CD4-positive, alpha-beta T cell (primary cell): ENCODE measurements around the gene SVIL. TPM values are rescaled to one million over a fixed set of nuclear protein-coding genes. Genes with fewer than 3 reads are reported as not detected.

Source experiments
- ATAC-seq: fragments of 200-7000 bp; cut with Tn5 transposase; one replicate; pipeline ENCODE4 v1.10.0; 2022; ENCODE audit warnings: mild to moderate bottlenecking; ENCODE audit not compliant: poor library complexity
- CTCF ChIA-PET: fragments of 350-600 bp; sonication (Branson Sonifier 250); formaldehyde crosslinking; loops from one replicate; lab custom pipeline; 2021; ENCODE audit warnings: antibody characterized with exemption, inconsistent platforms; lab: Charles Lee
- POLR2A ChIA-PET: fragments of 350-600 bp; sonication (Branson Sonifier 250); formaldehyde crosslinking; loops from one replicate; lab custom pipeline; 2021; ENCODE audit warnings: antibody characterized with exemption, inconsistent platforms; lab: Charles Lee
- DNase-seq, 14 experiments: peaks; one replicate each; pipeline ENCODE4 v3.0.0-alpha.2; 2013 to 2020; ENCODE audit warnings: mixed read lengths in 2 of 14
- H3K27ac ChIP-seq, 2 donors: one replicate each; pipeline versions ENCODE4 v1.5.1 to v1.7.0; 2013; ENCODE audit warnings: low read length in 2 of 2, low read depth in 1 of 2, mild to moderate bottlenecking in 1 of 2
- H3K27me3 ChIP-seq, 2 experiments: 1 replicate in 1 of 2; 2 replicates in 1 of 2; pipeline versions ENCODE4 v1.6.1 to v1.7.0; 2013; ENCODE audit warnings: low read length in 2 of 2, control low read depth in 1 of 2, mild to moderate bottlenecking in 1 of 2, moderate library complexity in 1 of 2; ENCODE audit not compliant: insufficient read depth in 2 of 2, control insufficient read depth in 1 of 2
- H3K36me3 ChIP-seq: one replicate; pipeline ENCODE4 v1.6.1; 2013; ENCODE audit warnings: low read length, control low read depth; ENCODE audit not compliant: insufficient read depth
- H3K4me1 ChIP-seq: one replicate; pipeline ENCODE4 v1.6.1; 2013; ENCODE audit warnings: low read length, control low read depth; ENCODE audit not compliant: insufficient read depth
- H3K4me3 ChIP-seq: one replicate; pipeline ENCODE4 v1.5.1; 2013; ENCODE audit warnings: mild to moderate bottlenecking, low read length, moderate library complexity
- H3K9me3 ChIP-seq, 2 experiments: 1 replicate in 1 of 2; 2 replicates in 1 of 2; pipeline versions ENCODE4 v1.6.1 to v1.7.0; 2013; ENCODE audit warnings: low read length in 2 of 2, mild to moderate bottlenecking in 2 of 2, control low read depth in 1 of 2, moderate library complexity in 1 of 2; ENCODE audit not compliant: control insufficient read depth in 1 of 2, insufficient read depth in 1 of 2
- H3K27ac Mint-ChIP-seq: one replicate; pipeline ENCODE4 v1.8.0; 2020; ENCODE audit warnings: mixed read lengths
- H3K27me3 Mint-ChIP-seq: one replicate; pipeline ENCODE4 v1.8.0; 2021; ENCODE audit warnings: mixed read lengths
- H3K36me3 Mint-ChIP-seq: one replicate; pipeline ENCODE4 v1.8.0; 2021; ENCODE audit warnings: low read depth, mixed read lengths
- H3K4me1 Mint-ChIP-seq: one replicate; pipeline ENCODE4 v1.8.0; 2021; ENCODE audit warnings: low read depth, mixed read lengths
- H3K4me3 Mint-ChIP-seq: one replicate; pipeline ENCODE4 v1.8.0; 2020; ENCODE audit warnings: mild to moderate bottlenecking, mixed read lengths
- H3K9me3 Mint-ChIP-seq: one replicate; pipeline ENCODE4 v1.8.0; 2020; ENCODE audit warnings: mixed read lengths
- intact Hi-C, 2 experiments: fragments of 100-400 bp; cut with DNase I in 1 of 2; cut with micrococcal nuclease in 1 of 2; formaldehyde crosslinking; loops; one replicate each; pipeline versions ENCODE4 v1.15.1 to v1.9.0; 2023 to 2025; cut with DNase I, micrococcal nuclease
- total RNA-seq, 174 experiments: library from RNA in 2 of 174; stranded (reverse) in 2 of 174; gene quantifications; one replicate each; pipeline ENCODE4 v1.2.3 and lab custom pipeline; 2021 to 2026
- TF ChIP-seq, protein P1 (sequence below): fragments of 200-600 bp; IDR thresholded peaks from one replicate; pipeline ENCODE4 v1.8.0; 2022; ENCODE audit warnings: antibody characterized with exemption, mild to moderate bottlenecking

The SVIL gene
- total RNA-seq, 2 experiments from 2014 or later = 38.5 to 40.3 TPM

DNA sequence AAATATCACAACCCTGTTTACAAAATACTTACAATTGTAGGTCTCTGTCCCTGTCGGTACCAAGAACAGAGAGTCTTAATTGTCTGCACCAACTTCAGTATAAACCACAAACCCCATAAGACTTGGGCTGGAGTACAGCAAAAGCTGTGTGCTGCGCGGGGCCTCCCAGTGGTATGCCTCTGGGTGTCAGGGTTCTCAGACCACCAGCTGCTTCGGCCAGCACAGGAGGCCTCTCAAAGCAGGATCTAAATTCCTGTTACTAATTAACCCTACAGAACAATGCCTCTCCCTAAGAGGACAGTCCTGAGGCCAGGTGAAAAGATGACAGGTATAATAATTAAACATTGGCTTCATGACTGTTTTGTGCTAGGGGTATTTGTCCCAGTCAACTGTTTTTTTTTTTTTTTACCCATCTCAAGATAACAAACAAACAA, 957 bp upstream of the SVIL start:
- H3K4me1 Mint-ChIP-seq = peaks cover 55% of the 10 kb centered on the region
- intact Hi-C loops = loop anchor here in 1 of 2 experiments (1.0 kb wide), 1 partner anchor 24 kb away; no protein-coding TSS in a partner anchor

DNA sequence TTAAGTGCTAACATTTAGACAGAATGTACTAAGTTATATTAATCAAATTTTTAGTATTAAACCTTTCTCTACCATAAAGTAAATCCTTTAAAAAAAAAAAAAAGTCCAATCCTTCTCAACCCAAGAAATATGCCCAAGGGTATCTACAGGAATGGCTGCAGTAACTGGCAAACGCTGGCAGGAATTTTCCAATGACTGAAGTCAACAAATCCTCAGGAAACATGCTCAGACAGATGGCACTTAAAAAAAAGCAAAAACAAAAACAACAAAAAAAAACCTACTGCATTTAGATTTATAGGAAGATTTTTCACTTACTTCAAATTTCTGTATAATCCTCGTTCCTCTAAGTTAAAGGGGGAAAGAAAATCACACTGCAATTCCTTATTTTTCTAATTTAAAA, 666 bp downstream of the SVIL start:
- Histone ChIP-seq H3K9me3 (no peaks in the 10 kb centered on the region), H3K27ac (no peak overlapping the region), H3K4me1 (peaks cover 32% of the 10 kb centered on the region), H3K36me3 (no peaks in the 10 kb centered on the region), H3K27me3 (no peaks in the 10 kb centered on the region), H3K4me3 (no peak overlapping the region)
- Mint-ChIP-seq H3K27me3 (no peaks in the 10 kb centered on the region), H3K9me3 (no peaks in the 10 kb centered on the region), H3K27ac (no peak overlapping the region), H3K36me3 (peaks cover 9% of the 10 kb centered on the region), H3K4me3 (no peak overlapping the region), H3K4me1 (peaks cover 58% of the 10 kb centered on the region)
- DNase-seq (no peak), ATAC-seq (no peak)
- intact Hi-C loops = no loop called here
- TF ChIP-seq, protein P1, sequence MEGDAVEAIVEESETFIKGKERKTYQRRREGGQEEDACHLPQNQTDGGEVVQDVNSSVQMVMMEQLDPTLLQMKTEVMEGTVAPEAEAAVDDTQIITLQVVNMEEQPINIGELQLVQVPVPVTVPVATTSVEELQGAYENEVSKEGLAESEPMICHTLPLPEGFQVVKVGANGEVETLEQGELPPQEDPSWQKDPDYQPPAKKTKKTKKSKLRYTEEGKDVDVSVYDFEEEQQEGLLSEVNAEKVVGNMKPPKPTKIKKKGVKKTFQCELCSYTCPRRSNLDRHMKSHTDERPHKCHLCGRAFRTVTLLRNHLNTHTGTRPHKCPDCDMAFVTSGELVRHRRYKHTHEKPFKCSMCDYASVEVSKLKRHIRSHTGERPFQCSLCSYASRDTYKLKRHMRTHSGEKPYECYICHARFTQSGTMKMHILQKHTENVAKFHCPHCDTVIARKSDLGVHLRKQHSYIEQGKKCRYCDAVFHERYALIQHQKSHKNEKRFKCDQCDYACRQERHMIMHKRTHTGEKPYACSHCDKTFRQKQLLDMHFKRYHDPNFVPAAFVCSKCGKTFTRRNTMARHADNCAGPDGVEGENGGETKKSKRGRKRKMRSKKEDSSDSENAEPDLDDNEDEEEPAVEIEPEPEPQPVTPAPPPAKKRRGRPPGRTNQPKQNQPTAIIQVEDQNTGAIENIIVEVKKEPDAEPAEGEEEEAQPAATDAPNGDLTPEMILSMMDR = no peak
- ChIA-PET POLR2A (no interaction called here), CTCF (interaction anchor here (0.8 to 2.3 kb wide), 2 partner anchors 26 to 102 kb away, joined by 3 to 7 read pairs; no protein-coding TSS in a partner anchor)

More for the DNA sequence above, 957 bp upstream of the SVIL start:
- peak; percentile 49 for ATAC-seq
- H3K9me3 Mint-ChIP-seq = no peaks in the 10 kb centered on the region
- no peaks in the 10 kb centered on the region for H3K9me3 ChIP-seq
- H3K27ac ChIP-seq = peak overlapping the region in 1 of 2 donors; percentile 65
- no peak overlapping the region for H3K4me3 ChIP-seq
- peak overlapping the region; percentile 78 for H3K27ac Mint-ChIP-seq
- peaks cover 13% of the 10 kb centered on the region for H3K36me3 Mint-ChIP-seq
- no peaks in the 10 kb centered on the region for H3K36me3 ChIP-seq
- H3K4me1 ChIP-seq = peaks cover 32% of the 10 kb centered on the region
- DNase-seq = peak in 7 of 14 experiments; percentile 3 to 62 (median 21)
- no peaks in the 10 kb centered on the region for H3K27me3 Mint-ChIP-seq
- ChIA-PET POLR2A (no interaction called here), CTCF (interaction anchor here (0.6 to 1.9 kb wide), 6 partner anchors 11 to 100 kb away, joined by 3 to 7 read pairs (median 5); no protein-coding TSS in a partner anchor)
- peak overlapping the region; percentile 6 for H3K4me3 Mint-ChIP-seq
- TF ChIP-seq, protein P1 = no peak
- no peaks in the 10 kb centered on the region for H3K27me3 ChIP-seq

DNA sequence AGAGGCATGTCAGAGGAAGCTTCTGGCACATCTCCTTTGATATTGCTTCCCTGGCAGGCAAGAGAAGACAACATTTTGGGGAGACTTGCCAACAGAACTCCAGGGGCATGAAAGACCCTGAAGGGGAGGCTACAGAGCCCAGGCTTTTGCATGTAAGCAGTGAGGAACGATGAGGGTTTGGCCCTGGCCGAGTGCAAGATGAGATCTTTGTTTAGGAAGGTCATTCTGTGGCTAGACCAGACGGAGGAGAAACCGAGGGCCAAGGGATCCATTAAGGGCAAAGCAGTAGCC, 3.8 kb downstream of the SVIL start:
- Mint-ChIP-seq H3K36me3 (no peaks in the 10 kb centered on the region), H3K27me3 (no peaks in the 10 kb centered on the region), H3K27ac (no peak overlapping the region), H3K9me3 (no peaks in the 10 kb centered on the region), H3K4me3 (no peak overlapping the region), H3K4me1 (peaks cover 50% of the 10 kb centered on the region)
- no peaks in the 10 kb centered on the region for H3K9me3 ChIP-seq
- ChIA-PET POLR2A (no interaction called here), CTCF (no interaction called here)
- no peak overlapping the region for H3K27ac ChIP-seq
- TF ChIP-seq, protein P1 = no peak
- H3K4me1 ChIP-seq = peaks cover 23% of the 10 kb centered on the region
- no peaks in the 10 kb centered on the region for H3K27me3 ChIP-seq
- H3K4me3 ChIP-seq = no peak overlapping the region
- ATAC-seq (no peak), DNase-seq (no peak)
- no peaks in the 10 kb centered on the region for H3K36me3 ChIP-seq
- intact Hi-C loops = no loop called here
